ENCODE measurements around the gene TBC1D2B. TPM values are rescaled to one million over a fixed set of nuclear protein-coding genes. Genes with fewer than 3 reads are reported as not detected.
A peak's percentile ranks its signal among the peaks of the same experiment; 100 is the strongest.

The TBC1D2B gene
- total RNA-seq, 3 donors from 2014 or later = 54.8 to 65.6 (median 57.0) TPM

DNA sequence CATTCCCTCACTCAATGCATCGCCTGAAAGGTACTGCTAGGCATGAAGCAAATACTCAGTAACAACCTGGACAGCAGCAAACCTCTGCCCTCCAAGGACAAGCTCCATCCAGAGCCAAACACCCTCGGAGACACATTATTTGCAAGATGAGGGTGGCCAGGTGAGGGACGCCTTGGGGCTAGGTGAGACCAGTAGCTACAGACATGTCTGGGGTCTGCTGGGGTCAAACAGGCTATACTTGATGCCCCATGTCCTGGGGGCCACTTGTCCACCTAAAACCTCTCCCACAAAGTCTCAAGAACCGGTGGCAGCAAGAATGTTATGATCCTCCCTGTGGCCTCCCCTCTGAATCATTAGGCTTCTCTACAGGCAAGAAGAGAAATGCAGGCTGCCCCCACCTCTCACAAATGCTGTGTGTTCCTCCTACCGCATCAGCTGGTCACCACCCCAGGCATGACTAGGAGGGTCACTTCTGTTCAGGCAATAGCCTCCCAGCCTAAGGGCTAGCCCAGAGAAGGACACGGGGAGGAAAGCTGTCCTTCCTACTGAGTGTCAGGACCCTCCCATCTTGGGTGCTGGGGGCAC is 54.3 kb downstream of the TBC1D2B start:
- Histone ChIP-seq H3K4me3 (no peak overlapping the region), H3K36me3 (ENCODE audit: low read depth) (no peaks in the 10 kb centered on the region), H3K4me1 (ENCODE audit: low read depth) (peaks cover 14% of the 10 kb centered on the region), H3K9me3 (no peaks in the 10 kb centered on the region)
- intact Hi-C loops (cut with DNase I, micrococcal nuclease) = no loop called here
- no peak for DNase-seq
- TF ChIP-seq, protein P1, sequence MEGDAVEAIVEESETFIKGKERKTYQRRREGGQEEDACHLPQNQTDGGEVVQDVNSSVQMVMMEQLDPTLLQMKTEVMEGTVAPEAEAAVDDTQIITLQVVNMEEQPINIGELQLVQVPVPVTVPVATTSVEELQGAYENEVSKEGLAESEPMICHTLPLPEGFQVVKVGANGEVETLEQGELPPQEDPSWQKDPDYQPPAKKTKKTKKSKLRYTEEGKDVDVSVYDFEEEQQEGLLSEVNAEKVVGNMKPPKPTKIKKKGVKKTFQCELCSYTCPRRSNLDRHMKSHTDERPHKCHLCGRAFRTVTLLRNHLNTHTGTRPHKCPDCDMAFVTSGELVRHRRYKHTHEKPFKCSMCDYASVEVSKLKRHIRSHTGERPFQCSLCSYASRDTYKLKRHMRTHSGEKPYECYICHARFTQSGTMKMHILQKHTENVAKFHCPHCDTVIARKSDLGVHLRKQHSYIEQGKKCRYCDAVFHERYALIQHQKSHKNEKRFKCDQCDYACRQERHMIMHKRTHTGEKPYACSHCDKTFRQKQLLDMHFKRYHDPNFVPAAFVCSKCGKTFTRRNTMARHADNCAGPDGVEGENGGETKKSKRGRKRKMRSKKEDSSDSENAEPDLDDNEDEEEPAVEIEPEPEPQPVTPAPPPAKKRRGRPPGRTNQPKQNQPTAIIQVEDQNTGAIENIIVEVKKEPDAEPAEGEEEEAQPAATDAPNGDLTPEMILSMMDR (IDR thresholded peaks at IDR 0.05) = no peak
- no peak for ATAC-seq

DNA sequence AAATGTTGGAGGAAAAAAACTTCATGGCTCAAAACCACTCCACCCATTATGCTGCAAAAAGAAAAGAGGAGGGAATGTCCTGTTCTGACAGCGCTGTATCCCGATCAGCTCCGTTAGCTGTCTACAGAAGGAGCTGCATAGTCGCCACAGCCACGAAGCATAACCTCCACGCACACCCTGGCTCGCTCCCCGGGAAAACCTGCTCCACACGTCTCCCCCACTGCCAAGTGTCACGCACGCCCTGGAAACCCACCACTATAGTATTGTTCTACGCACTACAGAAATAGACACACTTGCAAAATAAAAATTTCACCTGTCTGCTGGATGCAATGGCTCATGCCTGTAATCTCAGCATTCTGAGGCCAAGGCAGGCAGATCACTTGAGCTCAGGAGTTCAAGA is 55.8 kb downstream of the TBC1D2B start:
- no peak for ATAC-seq
- H3K4me1 ChIP-seq (ENCODE audit: low read depth) = peaks cover 17% of the 10 kb centered on the region
- H3K4me3 ChIP-seq = no peak overlapping the region
- H3K36me3 ChIP-seq (ENCODE audit: low read depth) = no peaks in the 10 kb centered on the region
- TF ChIP-seq, protein P1 (IDR thresholded peaks at IDR 0.05) = no peak
- intact Hi-C loops (cut with DNase I, micrococcal nuclease) = no loop called here
- H3K9me3 ChIP-seq = no peaks in the 10 kb centered on the region
- no peak for DNase-seq

DNA sequence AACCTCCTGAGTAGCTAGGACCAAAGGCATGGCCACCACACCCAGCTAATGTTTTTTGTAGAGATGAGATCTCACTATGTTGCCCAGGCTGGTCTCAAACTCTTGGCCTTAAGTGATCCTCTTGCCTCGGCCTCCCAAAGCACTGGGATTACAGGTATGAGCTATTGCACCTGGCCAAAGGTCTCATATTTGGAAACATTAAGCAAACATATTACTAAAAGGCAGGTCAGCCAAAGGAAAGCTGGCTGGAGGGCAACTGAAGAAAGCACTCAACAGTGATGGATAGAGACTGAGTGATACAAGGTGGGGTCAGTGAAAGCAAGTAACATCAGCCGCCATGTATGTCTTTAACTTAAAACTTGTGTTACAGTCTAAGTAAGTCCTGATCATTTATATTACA is 57.5 kb downstream of the TBC1D2B start:
- intact Hi-C loops (cut with DNase I, micrococcal nuclease) = no loop called here
- no peaks in the 10 kb centered on the region for H3K9me3 ChIP-seq
- TF ChIP-seq, protein P1 (IDR thresholded peaks at IDR 0.05) = no peak
- no peak for DNase-seq
- no peak overlapping the region for H3K4me3 ChIP-seq
- peaks cover 17% of the 10 kb centered on the region for H3K4me1 ChIP-seq (ENCODE audit: low read depth)
- H3K36me3 ChIP-seq (ENCODE audit: low read depth) = no peaks in the 10 kb centered on the region
- ATAC-seq = no peak

DNA sequence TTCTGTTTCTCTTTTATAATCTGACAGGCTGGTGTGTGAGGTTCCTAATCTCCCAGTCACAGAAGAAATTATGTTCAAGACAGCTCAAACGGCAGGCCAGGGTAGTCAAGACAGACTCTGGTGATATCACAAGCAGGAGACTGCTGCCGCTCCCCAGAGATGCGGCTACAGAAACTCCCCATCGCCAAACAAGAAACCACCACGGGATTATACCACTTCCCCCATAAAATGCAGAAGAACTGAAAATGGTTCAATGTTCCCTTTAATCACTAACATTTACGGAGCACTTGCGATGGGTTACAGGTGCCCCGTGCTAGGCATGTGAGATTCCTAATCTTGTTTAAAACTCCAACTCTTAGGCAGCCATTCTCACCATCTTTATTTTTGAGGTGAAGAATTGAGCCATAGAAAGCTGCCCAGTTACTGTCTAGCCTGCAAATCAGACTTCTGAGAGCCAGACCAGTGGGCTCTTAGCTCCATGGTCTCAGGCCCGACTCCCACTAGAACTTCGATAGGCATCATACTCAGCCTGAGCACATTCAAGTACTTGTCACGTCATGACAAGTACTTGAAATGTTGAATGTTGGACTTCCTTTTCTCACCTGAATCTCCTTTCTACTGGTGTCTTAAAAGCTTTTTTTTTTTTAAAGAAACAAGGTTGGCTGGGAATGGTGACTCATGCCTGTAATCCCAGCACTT is 58.4 kb downstream of the TBC1D2B start:
- no peaks in the 10 kb centered on the region for H3K9me3 ChIP-seq
- ATAC-seq (peak; percentile 74), DNase-seq (no peak)
- H3K4me1 ChIP-seq (ENCODE audit: low read depth) = peaks cover 17% of the 10 kb centered on the region
- H3K36me3 ChIP-seq (ENCODE audit: low read depth) = no peaks in the 10 kb centered on the region
- TF ChIP-seq, protein P1 (IDR thresholded peaks at IDR 0.05) = no peak
- intact Hi-C loops (cut with DNase I, micrococcal nuclease) = no loop called here
- H3K4me3 ChIP-seq = no peak overlapping the region

DNA sequence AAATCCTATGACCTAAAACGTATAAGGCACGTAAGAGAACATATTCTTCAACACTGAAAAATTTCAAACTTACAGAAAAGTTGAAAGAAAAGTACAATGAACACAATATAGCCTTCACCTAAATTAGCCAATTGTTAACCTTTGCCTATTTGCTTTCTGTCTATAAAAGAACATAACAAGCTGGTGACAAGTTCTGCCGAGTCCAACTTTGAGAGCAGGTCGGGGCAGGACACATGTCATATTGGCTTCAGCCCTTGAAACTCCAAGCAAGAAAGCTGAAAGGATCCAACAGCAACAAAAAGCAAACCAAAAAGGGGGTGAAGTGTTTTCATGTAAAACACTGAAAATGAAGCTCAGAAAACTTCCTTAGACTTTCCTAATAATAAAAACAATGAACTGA is 59.1 kb downstream of the TBC1D2B start:
- H3K36me3 ChIP-seq (ENCODE audit: low read depth) = no peaks in the 10 kb centered on the region
- TF ChIP-seq, protein P1 (IDR thresholded peaks at IDR 0.05) = no peak
- ATAC-seq = peak; percentile 82
- no peak overlapping the region for H3K4me3 ChIP-seq
- intact Hi-C loops (cut with DNase I, micrococcal nuclease) = no loop called here
- no peaks in the 10 kb centered on the region for H3K9me3 ChIP-seq
- DNase-seq = no peak
- H3K4me1 ChIP-seq (ENCODE audit: low read depth) = peaks cover 23% of the 10 kb centered on the region

All from mucosa of descending colon (tissue), 3 donors.